H1 (cell line): ENCODE results near the gene MRI1. TPM values are rescaled to one million over a fixed set of nuclear protein-coding genes. Genes with fewer than 3 reads are reported as not detected.
A peak's percentile ranks its signal among the peaks of the same experiment; 100 is the strongest.

Experiments used
- CTCF ChIA-PET: fragments of 300-600 bp; sonication (Branson Sonifier 250); formaldehyde crosslinking; loops from one replicate; lab custom pipeline; 2021; ENCODE audit not compliant: partially characterized antibody; lab: Charles Lee
- POLR2A ChIA-PET: fragments of 300-600 bp; sonication (Branson Sonifier 250); formaldehyde crosslinking; loops from one replicate; lab custom pipeline; 2021; ENCODE audit warnings: inconsistent platforms; ENCODE audit not compliant: partially characterized antibody; lab: Charles Lee
- DNase-seq, 2 experiments: peaks; one replicate each; pipeline versions ENCODE4 v3.0.0 to v3.0.0-alpha.2; 2010 to 2022; ENCODE audit warnings: low spot score in 2 of 2, low read depth in 1 of 2, mixed read lengths in 1 of 2
- FAIRE-seq: peaks from 2 replicates; lab custom pipeline; 2011; peaks lifted over from hg19 to GRCh38; lab: Jason Lieb, UNC
- H2AFZ ChIP-seq: 2 replicates; pipeline ENCODE4 v1.8.1; 2012; ENCODE audit warnings: low read length, inconsistent platforms
- H2AK5ac ChIP-seq: 2 replicates; pipeline ENCODE4 v1.6.1; 2013; ENCODE audit warnings: low read depth, low read length
- H2BK120ac ChIP-seq: replicated peaks from 2 replicates; pipeline ENCODE3; 2013; ENCODE audit warnings: low read depth, low read length, inconsistent platforms
- H2BK12ac ChIP-seq: 2 replicates; pipeline ENCODE4 v1.6.1; 2013; ENCODE audit warnings: low read depth, low read length
- H2BK15ac ChIP-seq: 2 replicates; pipeline ENCODE4 v1.6.1; 2013; ENCODE audit warnings: low read length
- H2BK20ac ChIP-seq: 2 replicates; pipeline ENCODE4 v1.6.1; 2013; ENCODE audit warnings: low read length
- H2BK5ac ChIP-seq: 2 replicates; pipeline ENCODE4 v1.6.1; 2013; ENCODE audit warnings: low read depth, low read length
- H3K14ac ChIP-seq: 2 replicates; pipeline ENCODE4 v1.6.1; 2013; ENCODE audit warnings: inconsistent platforms; ENCODE audit not compliant: insufficient read length
- H3K18ac ChIP-seq: 2 replicates; pipeline ENCODE4 v1.6.1; 2013; ENCODE audit warnings: low read length; ENCODE audit errors: extremely low read depth
- H3K23ac ChIP-seq: 2 replicates; pipeline ENCODE4 v1.6.1; 2013; ENCODE audit warnings: inconsistent platforms; ENCODE audit not compliant: insufficient read length
- H3K23me2 ChIP-seq: 2 replicates; pipeline ENCODE4 v1.6.1; 2013; ENCODE audit warnings: low read depth, low read length
- H3K27ac ChIP-seq: 2 replicates; pipeline ENCODE4 v1.6.1; 2011; ENCODE audit warnings: low read depth, low read length, inconsistent platforms
- H3K27me3 ChIP-seq, 4 experiments: replicated peaks in 1 of 4; 1 replicate in 1 of 4; 2 replicates in 3 of 4; pipeline versions ENCODE4 v1.6.1 to v1.8.1; 2011 to 2013; ENCODE audit warnings: low read length in 3 of 4, mild to moderate bottlenecking in 3 of 4, inconsistent platforms in 2 of 4, mixed read lengths in 2 of 4, moderate library complexity in 1 of 4; ENCODE audit not compliant: control insufficient read depth in 3 of 4, insufficient read depth in 3 of 4; ENCODE audit errors: extremely low read depth in 1 of 4
- H3K36me3 ChIP-seq, 4 experiments: 2 replicates each; pipeline versions ENCODE4 v1.6.1 to v1.8.1; 2011 to 2013; ENCODE audit warnings: mild to moderate bottlenecking in 4 of 4, low read length in 3 of 4, moderate library complexity in 2 of 4, control low read depth in 1 of 4, inconsistent platforms in 1 of 4; ENCODE audit not compliant: insufficient read depth in 4 of 4, control insufficient read depth in 2 of 4
- H3K4ac ChIP-seq: replicated peaks from 2 replicates; pipeline ENCODE3; 2013; ENCODE audit warnings: low read length, low read depth, mixed read lengths, inconsistent platforms; ENCODE audit not compliant: insufficient read length
- H3K4me1 ChIP-seq, 4 experiments: replicated peaks in 1 of 4; 1 replicate in 1 of 4; 2 replicates in 3 of 4; pipeline versions ENCODE4 v1.6.1 to v1.8.1; 2011 to 2013; ENCODE audit warnings: low read length in 3 of 4, inconsistent platforms in 2 of 4, mixed read lengths in 1 of 4; ENCODE audit not compliant: insufficient read depth in 4 of 4, control insufficient read depth in 3 of 4
- H3K4me2 ChIP-seq, 2 experiments: 2 replicates each; pipeline versions ENCODE4 v1.6.1 to v1.8.1; 2011 to 2013; ENCODE audit warnings: low read depth in 2 of 2, low read length in 2 of 2, control low read depth in 1 of 2, inconsistent platforms in 1 of 2, mild to moderate bottlenecking in 1 of 2; ENCODE audit not compliant: insufficient read depth in 1 of 2
- H3K4me3 ChIP-seq, 4 experiments: fragments of 200-600, 300-600 bp in 1 of 4; sonication (generic), shearing (Covaris generic), sonication (Bioruptor Twin) in 1 of 4; 2 replicates each; pipeline versions ENCODE4 v1.5.1 to v1.8.1; 2011 to 2016; ENCODE audit warnings: low read length in 4 of 4, low read depth in 3 of 4, control low read depth in 2 of 4, inconsistent platforms in 2 of 4, mild to moderate bottlenecking in 2 of 4, mixed read lengths in 1 of 4, moderate library complexity in 1 of 4; ENCODE audit not compliant: insufficient read depth in 2 of 4; ENCODE audit errors: extremely low read depth in 1 of 4
- H3K56ac ChIP-seq: replicated peaks from 2 replicates; pipeline ENCODE3; 2013; ENCODE audit warnings: low read depth, mild to moderate bottlenecking, mixed read lengths, low read length, inconsistent platforms; ENCODE audit not compliant: insufficient read length
- H3K79me1 ChIP-seq: 2 replicates; pipeline ENCODE4 v1.6.1; 2013; ENCODE audit warnings: low read depth, low read length, control low read depth
- H3K79me2 ChIP-seq, 2 experiments: 2 replicates each; pipeline versions ENCODE4 v1.6.1 to v1.8.1; 2012 to 2013; ENCODE audit warnings: low read length in 2 of 2, mild to moderate bottlenecking in 2 of 2, inconsistent platforms in 1 of 2; ENCODE audit not compliant: insufficient read depth in 2 of 2, control insufficient read depth in 1 of 2
- H3K9ac ChIP-seq, 4 experiments: replicated peaks in 1 of 4; 1 replicate in 1 of 4; 2 replicates in 3 of 4; pipeline versions ENCODE4 v1.6.1 to v1.8.1; 2011 to 2013; ENCODE audit warnings: low read depth in 3 of 4, low read length in 3 of 4, control low read depth in 2 of 4, mild to moderate bottlenecking in 2 of 4, moderate library complexity in 2 of 4, inconsistent platforms in 1 of 4; ENCODE audit errors: extremely low read depth in 1 of 4
- H3K9me3 ChIP-seq, 2 experiments: 2 replicates each; pipeline versions ENCODE4 v1.6.1 to v1.8.1; 2012 to 2013; ENCODE audit warnings: mild to moderate bottlenecking in 2 of 2, moderate library complexity in 2 of 2, control low read depth in 1 of 2, inconsistent platforms in 1 of 2, low read depth in 1 of 2, low read length in 1 of 2, mixed read lengths in 1 of 2; ENCODE audit not compliant: insufficient read depth in 2 of 2
- H4K20me1 ChIP-seq, 2 experiments: replicated peaks in 1 of 2; 2 replicates each; pipeline versions ENCODE3 to v1.8.1; 2011 to 2013; ENCODE audit warnings: inconsistent platforms in 2 of 2, low read length in 2 of 2, mild to moderate bottlenecking in 1 of 2; ENCODE audit not compliant: insufficient read depth in 2 of 2, control insufficient read depth in 1 of 2
- H4K5ac ChIP-seq: 2 replicates; pipeline ENCODE4 v1.6.1; 2013; ENCODE audit warnings: low read length, low read depth, mixed read lengths, inconsistent platforms; ENCODE audit not compliant: insufficient read length
- H4K8ac ChIP-seq: 2 replicates; pipeline ENCODE4 v1.8.0; 2013; ENCODE audit warnings: mild to moderate bottlenecking, moderate library complexity, low read length, inconsistent platforms; ENCODE audit not compliant: insufficient read depth; ENCODE audit errors: extremely low read depth
- H4K91ac ChIP-seq: replicated peaks from 2 replicates; pipeline ENCODE3; 2013; ENCODE audit warnings: low read length, mixed read lengths, inconsistent platforms; ENCODE audit not compliant: insufficient read length
- CTCF ChIP-seq, 3 experiments: IDR thresholded peaks; 1 replicate in 2 of 3; 2 replicates in 1 of 3; pipeline versions ENCODE4 v1.5.1 to v1.6.1; 2011; ENCODE audit warnings: low read length in 3 of 3, mild to moderate bottlenecking in 3 of 3, inconsistent platforms in 2 of 3, low read depth in 1 of 3, moderate library complexity in 1 of 3; ENCODE audit not compliant: insufficient read depth in 1 of 3; ENCODE audit errors: control extremely low read depth in 1 of 3
- KDM1A ChIP-seq: fragments of 200-600, 300-600 bp; sonication (generic); IDR thresholded peaks from 2 replicates; pipeline ENCODE4 v1.7.1; 2016; ENCODE audit warnings: mild to moderate bottlenecking, low read length, borderline replicate concordance
- RAD21 ChIP-seq, 2 experiments: IDR thresholded peaks in 1 of 2; conservative IDR thresholded peaks in 1 of 2; 2 replicates each; pipeline ENCODE4 v1.6.1; 2011; ENCODE audit warnings: low read depth in 2 of 2, low read length in 2 of 2, improper control_type of control experiment in 1 of 2, inconsistent platforms in 1 of 2, mild to moderate bottlenecking in 1 of 2, moderate library complexity in 1 of 2
- RFX5 ChIP-seq: IDR thresholded peaks from 2 replicates; pipeline ENCODE4 v1.6.1; 2011; ENCODE audit warnings: low read depth, low read length, improper control_type of control experiment, borderline replicate concordance
- SIN3A ChIP-seq, 2 experiments: IDR thresholded peaks in 1 of 2; conservative IDR thresholded peaks in 1 of 2; 2 replicates each; pipeline ENCODE4 v1.6.1; 2011 to 2012; ENCODE audit warnings: low read length in 2 of 2, improper control_type of control experiment in 1 of 2, low read depth in 1 of 2, mild to moderate bottlenecking in 1 of 2
- TEAD4 ChIP-seq: IDR thresholded peaks from 2 replicates; pipeline ENCODE4 v1.6.1; 2012; ENCODE audit warnings: low read depth, low read length, inconsistent platforms, mixed read lengths
- WGBS, 2 experiments: shearing (Covaris generic) in 1 of 2; methylation state at CpG; one replicate each; pipeline versions ENCODE4 v1.1.6 to v1.1.7; 2013 to 2015; ENCODE audit warnings: low lambda C conversion rate in 2 of 2, mixed read lengths in 2 of 2, inconsistent platforms in 1 of 2, low coverage in 1 of 2, missing lambda C conversion rate in 1 of 2; ENCODE audit not compliant: insufficient replicate concordance in 2 of 2, insufficient coverage in 1 of 2, insufficient read length in 1 of 2; ENCODE audit errors: extremely low coverage in 1 of 2, missing lambda C conversion rate in 1 of 2; 5-methylcytosine and 5-hydroxymethylcytosine counted together
- polyA plus RNA-seq, 7 experiments: library from polyadenylated mRNA; depleted of rRNA in 3 of 7; stranded (reverse) in 5 of 7; unstranded in 2 of 7; fragments of >200 nt in 5 of 7; fragments of 200-250 nt in 2 of 7; gene quantifications; 1 replicate in 5 of 7; 2 replicates in 1 of 7; 4 replicates in 1 of 7; pipeline versions ENCODE4 v1.2.1 to v1.2.3, GENCODE V29; 2011 to 2013; ENCODE audit warnings: missing spikeins in 2 of 7, mixed read lengths in 2 of 7
- total RNA-seq: library from RNA; stranded (reverse); fragmentation: NEBNext Ultra II Directional; extraction: Animal tissue kit (Norgen Biotek cat#: 25700); gene quantifications from 2 replicates; pipeline ENCODE4 v1.2.1, GENCODE V29; 2021

The MRI1 gene
- total and polyA plus RNA-seq, 2 of the 8 experiments (the other 6 are each of a cell fraction or from before 2014, with no cell fraction given) = 24.5 to 29.5 TPM

GRCh38 chr19:13718733-13719132, 45.6 kb upstream of the MRI1 start:
- no peak overlapping the region for H2BK12ac ChIP-seq
- ChIA-PET CTCF (interaction anchor here (0.6 to 5.2 kb wide), 12 partner anchors 10 to 181 kb away, joined by 3 to 19 read pairs (median 3); no protein-coding TSS in a partner anchor), POLR2A (interaction anchor here (0.6 kb wide), 2 partner anchors 130 to 169 kb away, joined by 3 to 5 read pairs; no protein-coding TSS in a partner anchor)
- peak; percentile 42 to 59 (median 57) for TF ChIP-seq CTCF (IDR thresholded peaks at IDR 0.05; ENCODE audit: control extremely low read depth in 1 of 3, insufficient read depth in 1 of 3, low read depth in 1 of 3, low read length in 3 of 3)
- no peak for TF ChIP-seq KDM1A
- TF ChIP-seq RFX5 = no peak
- TF ChIP-seq RAD21 (IDR thresholded peaks at IDR 0.05 in 1 of 2, conservative IDR thresholded peaks at IDR 0.05 in 1 of 2; ENCODE audit: low read depth in 2 of 2, low read length in 2 of 2) = peak; percentile 82 to 86
- TF ChIP-seq SIN3A (conservative IDR thresholded peaks at IDR 0.05 in 1 of 2, IDR thresholded peaks at IDR 0.05 in 1 of 2; ENCODE audit: low read depth in 1 of 2, low read length in 2 of 2) = peak; percentile 68 to 70; a peak in 2 of 4 replicates
- TF ChIP-seq TEAD4 = peak; percentile 62; the same call in 1 of the 2 replicates
- H3K4ac ChIP-seq = no peak overlapping the region
- no peaks in the 10 kb centered on the region for H3K79me1 ChIP-seq
- no peak overlapping the region for H3K9ac ChIP-seq
- H3K27me3 ChIP-seq = no peaks in the 10 kb centered on the region
- WGBS, 2 experiments = 53% methylated on average over 9 of the region's 9 CpGs; no CpG with 5 or more reads in 1 of the 2 experiments
- no peak overlapping the region for H2AFZ ChIP-seq
- H2BK5ac ChIP-seq = no peak overlapping the region
- H3K23ac ChIP-seq = no peak overlapping the region
- H3K79me2 ChIP-seq = no peaks in the 10 kb centered on the region
- DNase-seq (peak in 1 of 2 experiments; percentile 29), FAIRE-seq (no peak)
- H4K20me1 ChIP-seq = no peaks in the 10 kb centered on the region
- no peak overlapping the region for H4K91ac ChIP-seq
- no peaks in the 10 kb centered on the region for H3K23me2 ChIP-seq
- H2BK20ac ChIP-seq = no peak overlapping the region
- H2BK15ac ChIP-seq = no peak overlapping the region
- no peaks in the 10 kb centered on the region for H3K4me1 ChIP-seq
- H4K5ac ChIP-seq = no peak overlapping the region
- H4K8ac ChIP-seq = no peak overlapping the region
- H3K27ac ChIP-seq = no peak overlapping the region
- no peak overlapping the region for H2BK120ac ChIP-seq
- peaks cover 0 to 7% of the 10 kb centered on the region in 2 experiments; a peak in 2 of 4 replicates for H3K9me3 ChIP-seq
- no peak overlapping the region for H3K4me2 ChIP-seq
- H2AK5ac ChIP-seq = no peak overlapping the region
- no peaks in the 10 kb centered on the region for H3K36me3 ChIP-seq
- no peak overlapping the region for H3K56ac ChIP-seq
- no peak overlapping the region for H3K4me3 ChIP-seq
- H3K14ac ChIP-seq = no peak overlapping the region
- no peak overlapping the region for H3K18ac ChIP-seq
